CD4-positive, alpha-beta memory T cell (primary cell): ENCODE results near the gene GNB1L. TPM values are rescaled to one million over a fixed set of nuclear protein-coding genes. Genes with fewer than 3 reads are reported as not detected.

Source experiments
- CTCF ChIA-PET: fragments of 350-600 bp; sonication (Branson Sonifier 250); formaldehyde crosslinking; loops from one replicate; lab custom pipeline; 2021; ENCODE audit warnings: inconsistent platforms; ENCODE audit not compliant: partially characterized antibody; lab: Charles Lee
- POLR2A ChIA-PET: fragments of 350-600 bp; sonication (Branson Sonifier 250); formaldehyde crosslinking; loops from one replicate; lab custom pipeline; 2021; ENCODE audit not compliant: partially characterized antibody; lab: Charles Lee
- DNase-seq, 5 donors: peaks; one replicate each; pipeline versions ENCODE4 v3.0.0 to v3.0.0-alpha.2; 2020 to 2022; ENCODE audit warnings: mixed read lengths in 1 of 5
- H3K27ac ChIP-seq: one replicate; pipeline ENCODE4 v1.7.0; 2013; ENCODE audit warnings: low read depth, low read length
- H3K27me3 ChIP-seq: 2 replicates; pipeline ENCODE4 v1.7.0; 2013; ENCODE audit warnings: mild to moderate bottlenecking, low read length, moderate library complexity; ENCODE audit not compliant: insufficient read depth
- H3K36me3 ChIP-seq: 2 replicates; pipeline ENCODE4 v1.7.0; 2013; ENCODE audit warnings: mild to moderate bottlenecking, low read length, moderate library complexity; ENCODE audit not compliant: insufficient read depth
- H3K4me1 ChIP-seq: 2 replicates; pipeline ENCODE4 v1.7.0; 2013; ENCODE audit warnings: mild to moderate bottlenecking, low read length, moderate library complexity; ENCODE audit not compliant: insufficient read depth
- H3K4me3 ChIP-seq, 2 donors: one replicate each; pipeline ENCODE4 v1.7.0; 2013; ENCODE audit warnings: low read length in 2 of 2, mild to moderate bottlenecking in 1 of 2
- H3K9me3 ChIP-seq, 2 donors: one replicate each; pipeline ENCODE4 v1.7.0; 2013; ENCODE audit warnings: low read length in 2 of 2, control low read depth in 1 of 2; ENCODE audit not compliant: control insufficient read depth in 1 of 2
- H3K27ac Mint-ChIP-seq, 7 donors: one replicate each; pipeline ENCODE4 v1.8.0; 2020 to 2021; ENCODE audit warnings: mixed read lengths in 7 of 7, mild to moderate bottlenecking in 6 of 7, inconsistent platforms in 3 of 7, moderate library complexity in 3 of 7
- H3K27me3 Mint-ChIP-seq, 2 donors: one replicate each; pipeline ENCODE4 v1.8.0; 2020 to 2021; ENCODE audit warnings: mixed read lengths in 2 of 2
- H3K36me3 Mint-ChIP-seq, 2 donors: one replicate each; pipeline ENCODE4 v1.8.0; 2020 to 2021; ENCODE audit warnings: mixed read lengths in 2 of 2, inconsistent platforms in 1 of 2, mild to moderate bottlenecking in 1 of 2
- H3K4me1 Mint-ChIP-seq, 4 donors: one replicate each; pipeline ENCODE4 v1.8.0; 2020 to 2021; ENCODE audit warnings: mixed read lengths in 4 of 4, mild to moderate bottlenecking in 1 of 4
- H3K4me3 Mint-ChIP-seq, 8 donors: one replicate each; pipeline ENCODE4 v1.8.0; 2020 to 2021; ENCODE audit warnings: mixed read lengths in 8 of 8, mild to moderate bottlenecking in 7 of 8, moderate library complexity in 6 of 8, inconsistent platforms in 3 of 8
- H3K9me3 Mint-ChIP-seq, 8 donors: one replicate each; pipeline ENCODE4 v1.8.0; 2020 to 2021; ENCODE audit warnings: mixed read lengths in 8 of 8, mild to moderate bottlenecking in 5 of 8, inconsistent platforms in 3 of 8, moderate library complexity in 1 of 8
- intact Hi-C: fragments of 100-400 bp; cut with micrococcal nuclease; formaldehyde crosslinking; loops from one replicate; pipeline ENCODE4 v1.15.1; 2023
- polyA plus RNA-seq, 2 donors: library from polyadenylated mRNA; unstranded; fragments of 300-500 nt; fragmentation: Illumina TruSeq; gene quantifications; one replicate each; pipeline ENCODE4 v1.2.3, GENCODE V29; 2021
- total RNA-seq, 2 experiments: library from RNA; stranded (reverse); gene quantifications; one replicate each; pipeline ENCODE4 v1.2.3, GENCODE V29; 2021

The GNB1L gene
- total and polyA plus RNA-seq, 4 experiments from 2014 or later = 7.9 to 14.6 (median 10.7) TPM

DNA sequence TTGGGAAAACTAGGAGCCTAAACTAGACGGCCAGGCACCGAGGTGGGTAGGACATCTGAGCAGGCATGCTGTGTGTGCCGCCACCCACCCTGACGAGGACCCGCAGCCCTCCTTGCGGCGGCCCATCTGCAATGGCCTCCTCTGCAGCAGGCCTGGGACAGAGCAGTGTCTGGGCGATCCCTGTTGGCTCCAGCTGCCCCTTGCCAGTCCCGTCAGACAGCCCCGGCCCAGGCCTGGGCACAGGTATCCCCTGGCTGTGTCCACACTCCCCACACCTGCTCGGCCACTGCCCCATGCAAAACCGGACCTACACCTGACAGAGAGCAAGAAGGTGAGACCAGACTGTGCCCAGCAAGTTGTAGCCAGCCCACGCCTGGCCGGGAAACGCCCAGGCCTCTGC is 38.7 kb upstream of the GNB1L start:
- DNase-seq = no peak
- POLR2A ChIA-PET = interaction anchor here (2.0 to 6.5 kb wide), 2 partner anchors 38 to 42 kb away, joined by 8 to 92 read pairs; partner anchors contain the start of genes GNB1L and RTL10
- no peaks in the 10 kb centered on the region for H3K9me3 ChIP-seq
- peak overlapping the region in 6 of 7 donors; percentile 25 to 99 (median 88) for H3K27ac Mint-ChIP-seq
- peaks cover 27 to 76% (median 42%) of the 10 kb centered on the region in 4 donors for H3K4me1 Mint-ChIP-seq
- no peaks in the 10 kb centered on the region for H3K36me3 ChIP-seq
- CTCF ChIA-PET = no interaction called here
- peak overlapping the region in 1 of 8 donors; percentile 88 for H3K4me3 Mint-ChIP-seq
- no peaks in the 10 kb centered on the region for H3K9me3 Mint-ChIP-seq
- H3K36me3 Mint-ChIP-seq = peaks cover 6 to 7% of the 10 kb centered on the region in 2 donors
- H3K4me3 ChIP-seq = no peak overlapping the region
- no peaks in the 10 kb centered on the region for H3K27me3 ChIP-seq
- peak overlapping the region; percentile 59 for H3K27ac ChIP-seq
- intact Hi-C loops = loop anchor here (2.0 to 5.0 kb wide), 2 partner anchors 15 to 136 kb away; no protein-coding TSS in a partner anchor
- no peaks in the 10 kb centered on the region for H3K27me3 Mint-ChIP-seq
- peaks cover 60% of the 10 kb centered on the region for H3K4me1 ChIP-seq

GRCh38 chr22:19892925-19893324 is 38.3 kb upstream of the GNB1L start:
- Mint-ChIP-seq H3K4me3 (peak overlapping the region in 6 of 8 donors; percentile 35 to 93 (median 86)), H3K9me3 (no peaks in the 10 kb centered on the region), H3K36me3 (peaks cover 6 to 7% of the 10 kb centered on the region in 2 donors), H3K27ac (peak overlapping the region; percentile 78 to 99 (median 96)), H3K4me1 (peaks cover 27 to 81% (median 42%) of the 10 kb centered on the region in 4 donors), H3K27me3 (no peaks in the 10 kb centered on the region)
- H3K9me3 ChIP-seq = no peaks in the 10 kb centered on the region
- H3K4me3 ChIP-seq = no peak overlapping the region
- no peak for DNase-seq
- CTCF ChIA-PET = interaction anchor here (1.0 to 1.6 kb wide), 2 partner anchors 18 to 37 kb away, joined by 3 to 6 read pairs; no protein-coding TSS in a partner anchor
- H3K27ac ChIP-seq = peak overlapping the region; percentile 59
- H3K27me3 ChIP-seq = no peaks in the 10 kb centered on the region
- POLR2A ChIA-PET = interaction anchor here (0.9 to 6.5 kb wide), 8 partner anchors 8 to 1089 kb away, joined by 3 to 92 read pairs (median 10); partner anchors contain the start of genes COMT, GNB1L, LZTR1 and RTL10
- no peaks in the 10 kb centered on the region for H3K36me3 ChIP-seq
- intact Hi-C loops = loop anchor here (2.0 to 5.0 kb wide), 2 partner anchors 16 to 136 kb away; no protein-coding TSS in a partner anchor
- peaks cover 64% of the 10 kb centered on the region for H3K4me1 ChIP-seq

DNA sequence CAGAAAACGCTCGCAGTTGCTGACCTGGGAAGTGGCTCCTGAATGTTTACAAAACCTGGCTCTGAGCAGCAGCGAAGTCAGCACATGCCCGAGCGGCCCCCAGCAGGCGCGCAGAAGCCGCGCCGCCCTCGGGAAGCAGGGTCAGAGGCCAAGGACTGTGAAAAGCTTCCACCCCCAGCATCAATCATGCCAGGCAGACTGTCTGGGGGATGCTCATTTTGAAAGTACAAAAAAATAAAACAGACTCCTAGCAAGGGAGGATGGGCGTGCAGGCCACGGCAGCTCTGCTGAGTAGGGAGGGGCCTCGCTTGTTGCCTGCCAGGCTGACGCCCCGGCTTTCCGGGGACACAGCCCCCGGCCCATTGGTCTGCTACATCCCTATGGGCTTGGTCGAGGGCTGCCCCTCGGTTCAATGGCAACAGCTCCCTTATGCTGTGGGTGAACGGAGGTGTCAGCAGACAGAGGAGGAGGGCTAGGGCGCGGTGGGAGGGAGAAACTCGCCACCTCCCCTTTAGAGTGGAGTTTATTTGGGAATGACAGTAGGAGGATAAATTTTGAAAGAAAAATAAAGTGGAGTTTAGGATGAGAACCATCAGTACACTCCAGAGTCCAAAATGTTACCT is 37.7 kb upstream of the GNB1L start:
- DNase-seq = peak; percentile 22 to 67 (median 29)
- peaks cover 6% of the 10 kb centered on the region in 2 donors for H3K36me3 Mint-ChIP-seq
- H3K4me3 Mint-ChIP-seq = peak overlapping the region; percentile 79 to 93 (median 86)
- Histone ChIP-seq H3K4me3 (peak overlapping the region; percentile 4 to 46), H3K9me3 (no peaks in the 10 kb centered on the region), H3K27me3 (no peaks in the 10 kb centered on the region), H3K36me3 (no peaks in the 10 kb centered on the region), H3K4me1 (peaks cover 69% of the 10 kb centered on the region), H3K27ac (peak overlapping the region; percentile 59)
- no peaks in the 10 kb centered on the region for H3K27me3 Mint-ChIP-seq
- peak overlapping the region; percentile 74 to 99 (median 96) for H3K27ac Mint-ChIP-seq
- ChIA-PET POLR2A (interaction anchor here (0.6 to 6.5 kb wide), 20 partner anchors 9 to 1090 kb away, joined by 3 to 92 read pairs (median 5); partner anchors contain the start of genes COMT, GNB1L, LZTR1 and RTL10), CTCF (interaction anchor here (1.0 to 1.6 kb wide), 6 partner anchors 18 to 162 kb away, joined by 3 to 9 read pairs (median 5); partner anchors contain the start of genes GNB1L and RTL10)
- intact Hi-C loops = loop anchor here (2.0 to 5.0 kb wide), 2 partner anchors 16 to 135 kb away; no protein-coding TSS in a partner anchor
- peaks cover 27 to 85% (median 45%) of the 10 kb centered on the region in 4 donors for H3K4me1 Mint-ChIP-seq
- H3K9me3 Mint-ChIP-seq = no peaks in the 10 kb centered on the region

- H3K4me3 ChIP-seq = peak overlapping the region; percentile 8 to 46
Measured at GRCh38 chr22:19891317-19892256, 36.9 kb upstream of the GNB1L start.

GRCh38 chr22:19890502-19891316 is 36.0 kb upstream of the GNB1L start:
- intact Hi-C loops = loop anchor here (1.0 to 5.0 kb wide), 3 partner anchors 16 to 133 kb away; no protein-coding TSS in a partner anchor
- Histone ChIP-seq H3K9me3 (no peaks in the 10 kb centered on the region), H3K36me3 (no peaks in the 10 kb centered on the region), H3K27me3 (no peaks in the 10 kb centered on the region), H3K27ac (peak overlapping the region; percentile 59), H3K4me1 (peaks cover 79% of the 10 kb centered on the region), H3K4me3 (peak overlapping the region; percentile 8 to 28)
- H3K4me1 Mint-ChIP-seq = peaks cover 37 to 87% (median 61%) of the 10 kb centered on the region in 4 donors
- peak overlapping the region in 7 of 8 donors; percentile 13 to 93 (median 85) for H3K4me3 Mint-ChIP-seq
- H3K27me3 Mint-ChIP-seq = no peaks in the 10 kb centered on the region
- peak overlapping the region; percentile 78 to 99 (median 96) for H3K27ac Mint-ChIP-seq
- ChIA-PET CTCF (interaction anchor here (1.0 to 1.6 kb wide), 4 partner anchors 20 to 161 kb away, joined by 3 to 5 read pairs (median 5); partner anchors contain the start of genes GNB1L and RTL10), POLR2A (interaction anchor here (0.6 to 6.5 kb wide), 9 partner anchors 10 to 985 kb away, joined by 3 to 92 read pairs (median 6); partner anchors contain the start of genes COMT, DGCR6, GNB1L and RTL10)
- no peaks in the 10 kb centered on the region for H3K9me3 Mint-ChIP-seq
- peaks cover 6 to 7% of the 10 kb centered on the region in 2 donors for H3K36me3 Mint-ChIP-seq
- no peak for DNase-seq

More at GRCh38 chr22:19891317-19892256, 36.9 kb upstream of the GNB1L start:
- Mint-ChIP-seq H3K4me3 (peak overlapping the region; percentile 79 to 93 (median 86)), H3K36me3 (peaks cover 6 to 7% of the 10 kb centered on the region in 2 donors), H3K27ac (peak overlapping the region; percentile 74 to 99 (median 96)), H3K27me3 (no peaks in the 10 kb centered on the region), H3K4me1 (peaks cover 33 to 85% (median 52%) of the 10 kb centered on the region in 4 donors), H3K9me3 (no peaks in the 10 kb centered on the region)
- H3K4me1 ChIP-seq = peaks cover 75% of the 10 kb centered on the region
- DNase-seq = peak; percentile 76 to 94 (median 80)
- no peaks in the 10 kb centered on the region for H3K9me3 ChIP-seq
- peak overlapping the region; percentile 59 for H3K27ac ChIP-seq
- no peaks in the 10 kb centered on the region for H3K36me3 ChIP-seq
- no peaks in the 10 kb centered on the region for H3K27me3 ChIP-seq
- ChIA-PET CTCF (interaction anchor here (1.0 to 1.6 kb wide), 7 partner anchors 19 to 162 kb away, joined by 3 to 9 read pairs (median 5); partner anchors contain the start of genes GNB1L and RTL10), POLR2A (interaction anchor here (0.6 to 6.5 kb wide), 21 partner anchors 9 to 1091 kb away, joined by 3 to 92 read pairs (median 5); partner anchors contain the start of genes COMT, GNB1L, LZTR1 and RTL10)
- intact Hi-C loops = loop anchor here (1.0 to 5.0 kb wide), 4 partner anchors 17 to 134 kb away; no protein-coding TSS in a partner anchor
